Panc1 (cell line): ENCODE measurements around the gene FOSL2.

Experiments used
- CTCF ChIP-seq: fragments of 450-650 bp; IDR thresholded peaks from 2 replicates; pipeline ENCODE4 v1.5.1; 2017; ENCODE audit warnings: mild to moderate bottlenecking
- POLR2AphosphoS5 ChIP-seq: IDR thresholded peaks from 2 replicates; pipeline ENCODE4 v1.6.1; 2012; ENCODE audit warnings: mild to moderate bottlenecking, low read depth, low read length, moderate library complexity

- no peak for TF ChIP-seq CTCF
- no peak for TF ChIP-seq POLR2AphosphoS5
Observed at GRCh38 chr2:28442328-28442727, 49.7 kb downstream of the FOSL2 start.
